Measurements from ENCODE around the gene FLT4. TPM values are rescaled to one million over a fixed set of nuclear protein-coding genes. Genes with fewer than 3 reads are reported as not detected.

Gene FLT4
- total RNA-seq, 1 donor from 2014 or later, result under 0.01 TPM

- no peak overlapping the region for H3K4me3 ChIP-seq (ENCODE audit: low read depth, low read length)
- H3K27me3 ChIP-seq (ENCODE audit: control insufficient read depth, insufficient read depth, low read length), result no peaks in the 10 kb centered on the region
- DNase-seq (ENCODE audit: low read depth), result no peak
- FAIRE-seq, result no peak
- no peaks in the 10 kb centered on the region for H3K36me3 ChIP-seq (ENCODE audit: control insufficient read depth, insufficient read depth, low read length)
- no peak for TF ChIP-seq CTCF (IDR thresholded peaks at IDR 0.05; ENCODE audit: insufficient read depth, low read length, severe bottlenecking)
Observed at GRCh38 chr5:180601591-180602480, 47.6 kb downstream of the FLT4 start.

DNA sequence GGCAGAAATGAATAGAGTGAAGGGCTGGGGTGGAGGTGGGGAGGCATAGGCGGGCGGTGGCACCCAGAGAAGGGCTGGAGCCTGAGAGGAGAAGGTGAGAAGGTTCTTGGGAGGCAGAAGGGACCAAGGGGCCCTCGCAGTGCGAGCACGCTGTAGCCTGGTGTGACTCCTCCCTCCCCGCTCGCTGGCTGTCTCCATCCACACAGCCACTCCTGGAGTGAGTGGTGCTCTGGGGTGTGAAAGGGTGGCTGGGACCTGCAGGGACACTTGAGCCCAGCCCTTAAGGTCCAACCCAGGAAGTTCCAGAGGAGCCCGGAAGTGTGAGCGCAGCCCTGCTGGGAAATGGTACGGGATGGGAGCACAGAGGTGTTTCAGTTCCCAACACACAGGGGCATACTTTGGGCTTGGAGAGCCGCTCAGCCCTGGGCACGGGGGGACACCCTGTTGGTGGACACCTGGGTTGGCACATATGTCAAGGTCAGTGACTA is 48.8 kb downstream of the FLT4 start:
- H3K4me3 ChIP-seq (ENCODE audit: low read depth, low read length), result no peak overlapping the region
- no peak for TF ChIP-seq CTCF (IDR thresholded peaks at IDR 0.05; ENCODE audit: insufficient read depth, low read length, severe bottlenecking)
- no peak for FAIRE-seq
- H3K27me3 ChIP-seq (ENCODE audit: control insufficient read depth, insufficient read depth, low read length), result no peaks in the 10 kb centered on the region
- DNase-seq (ENCODE audit: low read depth), result no peak
- H3K36me3 ChIP-seq (ENCODE audit: control insufficient read depth, insufficient read depth, low read length), result no peaks in the 10 kb centered on the region

DNA sequence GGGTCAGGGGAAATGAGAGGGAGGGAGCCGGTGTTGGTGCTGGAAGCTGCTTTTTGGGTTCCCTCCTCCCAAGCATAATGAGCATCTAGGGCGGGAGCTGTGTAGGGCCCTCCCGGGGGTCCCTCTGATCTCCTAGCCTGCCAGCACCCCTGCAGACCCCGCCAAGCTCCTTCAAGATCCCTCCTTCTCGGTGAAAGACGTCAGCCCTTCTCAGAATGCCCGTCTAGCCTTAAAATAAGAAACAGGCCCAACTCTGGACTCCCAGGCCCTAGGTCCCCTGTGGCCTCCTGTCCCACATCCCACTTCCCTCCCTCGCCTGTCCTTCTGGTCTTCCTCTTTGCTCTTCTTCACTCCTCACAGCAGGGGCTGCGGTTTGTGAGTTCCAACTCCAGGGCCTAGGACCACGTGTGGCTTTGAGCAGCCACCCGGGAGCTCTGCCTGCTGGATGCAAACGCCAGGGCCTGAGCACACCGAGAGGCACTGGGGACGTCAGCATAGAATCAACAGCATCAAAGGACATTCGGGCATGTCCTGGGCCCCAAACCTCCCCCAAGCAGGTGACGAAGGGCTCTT is 49.3 kb downstream of the FLT4 start:
- no peak overlapping the region for H3K4me3 ChIP-seq (ENCODE audit: low read depth, low read length)
- FAIRE-seq (no peak), DNase-seq (ENCODE audit: low read depth) (no peak)
- no peaks in the 10 kb centered on the region for H3K36me3 ChIP-seq (ENCODE audit: control insufficient read depth, insufficient read depth, low read length)
- H3K27me3 ChIP-seq (ENCODE audit: control insufficient read depth, insufficient read depth, low read length), result no peaks in the 10 kb centered on the region
- no peak for TF ChIP-seq CTCF (IDR thresholded peaks at IDR 0.05; ENCODE audit: insufficient read depth, low read length, severe bottlenecking)

DNA sequence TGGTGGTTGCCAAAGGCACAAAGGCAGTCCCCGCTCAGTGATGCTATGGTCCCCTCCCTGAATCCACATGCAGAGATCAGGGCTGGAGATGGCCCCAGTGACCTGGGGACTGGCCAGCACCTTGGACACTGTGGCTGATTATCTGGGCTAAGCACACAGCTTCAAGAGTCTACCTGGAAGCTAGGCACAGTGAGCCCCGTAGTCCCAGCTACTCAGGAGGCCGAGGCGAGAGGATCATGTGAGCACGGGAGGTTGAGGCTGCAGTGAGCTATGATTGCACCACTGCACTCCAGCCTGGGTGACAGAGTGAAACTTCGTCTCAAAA is 49.8 kb downstream of the FLT4 start:
- TF ChIP-seq CTCF (IDR thresholded peaks at IDR 0.05; ENCODE audit: insufficient read depth, low read length, severe bottlenecking), result no peak
- DNase-seq (ENCODE audit: low read depth), result no peak
- Histone ChIP-seq H3K4me3 (ENCODE audit: low read depth, low read length) (no peak overlapping the region), H3K27me3 (ENCODE audit: control insufficient read depth, insufficient read depth, low read length) (no peaks in the 10 kb centered on the region), H3K36me3 (ENCODE audit: control insufficient read depth, insufficient read depth, low read length) (no peaks in the 10 kb centered on the region)
- no peak for FAIRE-seq

DNA sequence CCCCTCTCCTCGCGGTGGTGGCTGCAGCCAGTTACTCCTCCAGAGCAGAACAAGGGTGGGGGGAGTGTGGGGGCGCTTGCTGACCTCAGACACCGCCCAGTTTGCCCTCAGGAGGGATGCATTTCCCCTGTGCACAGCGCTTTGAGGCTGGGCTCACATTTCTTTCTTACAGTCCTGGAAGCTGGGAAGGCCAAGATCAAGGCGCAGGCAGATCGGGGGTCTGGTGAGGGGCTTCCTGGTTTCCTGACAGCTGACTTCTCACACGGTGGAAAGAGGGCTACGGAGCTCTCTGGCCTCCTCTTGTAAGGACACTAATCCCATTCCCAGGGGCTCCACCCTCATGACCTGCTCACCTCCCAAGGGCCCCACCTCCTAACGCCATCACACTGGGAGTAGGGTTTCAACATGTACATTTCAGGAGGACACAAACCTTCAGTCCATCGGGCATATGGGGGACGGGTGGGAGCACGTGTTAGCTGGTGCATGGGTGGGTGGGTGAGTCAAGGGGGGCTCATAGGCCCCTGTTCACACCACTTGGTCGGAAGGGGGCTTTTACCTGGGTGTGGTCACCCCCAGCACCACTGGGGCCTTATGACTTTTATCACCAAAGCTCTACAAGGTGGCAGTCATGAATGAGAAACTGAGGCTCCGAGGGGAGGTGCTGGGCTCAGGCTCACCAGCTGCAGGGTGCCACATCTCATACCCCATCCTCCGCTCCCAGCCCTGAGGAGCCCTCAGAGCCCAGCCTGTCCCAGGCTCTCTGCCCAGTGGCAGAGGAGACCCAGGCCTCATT is 50.4 kb downstream of the FLT4 start:
- no peaks in the 10 kb centered on the region for H3K36me3 ChIP-seq (ENCODE audit: control insufficient read depth, insufficient read depth, low read length)
- no peak overlapping the region for H3K4me3 ChIP-seq (ENCODE audit: low read depth, low read length)
- no peaks in the 10 kb centered on the region for H3K27me3 ChIP-seq (ENCODE audit: control insufficient read depth, insufficient read depth, low read length)
- TF ChIP-seq CTCF (IDR thresholded peaks at IDR 0.05; ENCODE audit: insufficient read depth, low read length, severe bottlenecking), result no peak
- no peak for FAIRE-seq
- DNase-seq (ENCODE audit: low read depth), result no peak

All from bronchial epithelial cell (primary cell).